PC-3 (cell line): ENCODE measurements around the gene TRPT1. TPM values are rescaled to one million over a fixed set of nuclear protein-coding genes. Genes with fewer than 3 reads are reported as not detected.

ENCODE experiments used
- ATAC-seq: fragments of 200-7000 bp; cut with Tn5 transposase; 2 replicates; pipeline ENCODE4 v1.9.1; 2020; ENCODE audit warnings: mild to moderate bottlenecking, moderate library complexity
- BruUV-seq: library from RNA; stranded (reverse); fragments of 400-500 nt; replicated peaks from 2 replicates; lab custom pipeline; 2021; lab: Mats Ljungman, UMichigan
- CTCF ChIA-PET: fragments of 300-600 bp; sonication (Branson Sonifier 250); formaldehyde crosslinking; loops from one replicate; lab custom pipeline; 2022; ENCODE audit warnings: antibody characterized with exemption; lab: Charles Lee
- POLR2A ChIA-PET: fragments of 300-600 bp; sonication (Branson Sonifier 250); formaldehyde crosslinking; loops from one replicate; lab custom pipeline; 2022; ENCODE audit warnings: antibody characterized with exemption; ENCODE audit not compliant: unreplicated experiment; lab: Charles Lee
- DNase-seq: peaks from one replicate; pipeline ENCODE4 v3.0.0-alpha.2; 2015
- H2AFZ ChIP-seq: fragments of 300-600 bp; sonication (generic); 2 replicates; pipeline ENCODE4 v1.6.0; 2016; ENCODE audit warnings: antibody characterized with exemption, low read length
- H3F3A ChIP-seq: fragments of 300-600 bp; sonication (generic); one replicate; pipeline ENCODE4 v1.6.0; 2017; ENCODE audit warnings: antibody characterized with exemption, low read length, control low read depth, mild to moderate bottlenecking; ENCODE audit not compliant: unreplicated experiment
- H3K27ac ChIP-seq: fragments of 300-600 bp; sonication (generic); 2 replicates; pipeline ENCODE4 v1.5.1; 2016; ENCODE audit warnings: mild to moderate bottlenecking, low read length
- H3K27me3 ChIP-seq: fragments of 300-600 bp; sonication (generic); 2 replicates; pipeline ENCODE4 v1.6.1; 2016; ENCODE audit warnings: low read length, mixed read lengths
- H3K36me3 ChIP-seq: fragments of 300-600 bp; sonication (generic); 2 replicates; pipeline ENCODE4 v1.6.1; 2016; ENCODE audit warnings: low read depth, mixed run types, low read length, mixed read lengths
- H3K4me1 ChIP-seq: fragments of 300-600 bp; sonication (generic); 2 replicates; pipeline ENCODE4 v1.5.1; 2016; ENCODE audit warnings: low read length; ENCODE audit not compliant: insufficient read depth
- H3K4me2 ChIP-seq: fragments of 300-600 bp; sonication (generic); 2 replicates; pipeline ENCODE4 v1.6.0; 2016; ENCODE audit warnings: low read length
- H3K4me3 ChIP-seq: fragments of 300-600 bp; sonication (generic); 2 replicates; pipeline ENCODE4 v1.5.1; 2016; ENCODE audit warnings: mild to moderate bottlenecking, low read length, mixed read lengths
- H3K79me2 ChIP-seq: fragments of 300-600 bp; sonication (generic); 2 replicates; pipeline ENCODE4 v1.6.1; 2017; ENCODE audit warnings: low read length, mixed read lengths
- H3K9ac ChIP-seq: fragments of 300-600 bp; sonication (generic); 2 replicates; pipeline ENCODE4 v1.6.0; 2016; ENCODE audit warnings: mild to moderate bottlenecking, low read length
- H3K9me2 ChIP-seq: fragments of 300-600 bp; sonication (generic); replicated peaks from 2 replicates; pipeline ENCODE4 v1.6.1; 2016; ENCODE audit warnings: mixed run types, low read length, mixed read lengths
- H3K9me3 ChIP-seq: fragments of 300-600 bp; sonication (generic); 2 replicates; pipeline ENCODE4 v1.6.1; 2016; ENCODE audit warnings: low read length, mixed read lengths
- H4K20me1 ChIP-seq: fragments of 300-600 bp; sonication (generic); 2 replicates; pipeline ENCODE4 v1.6.1; 2016; ENCODE audit warnings: low read length, mixed read lengths
- CTCF ChIP-seq: fragments of 300-600 bp; sonication (generic); conservative IDR thresholded peaks from 2 replicates; pipeline ENCODE4 v1.5.1; 2017; ENCODE audit warnings: antibody characterized with exemption, low read depth, mild to moderate bottlenecking, low read length
- EZH2 ChIP-seq: fragments of 300-600 bp; sonication (generic); IDR thresholded peaks from one replicate; pipeline ENCODE4 v1.6.1; 2017; ENCODE audit warnings: antibody characterized with exemption, mild to moderate bottlenecking, low read length; ENCODE audit not compliant: unreplicated experiment
- EZH2phosphoT487 ChIP-seq: fragments of 300-600 bp; sonication (generic); IDR thresholded peaks from 2 replicates; pipeline ENCODE4 v1.6.1; 2018; ENCODE audit warnings: mild to moderate bottlenecking, antibody characterized with exemption, low read length, borderline replicate concordance
- intact Hi-C: fragments of 100-400 bp; cut with micrococcal nuclease; formaldehyde crosslinking; loops from 2 replicates; pipeline ENCODE4 v1.9.0; 2023
- total RNA-seq: library from RNA; depleted of rRNA; stranded (reverse); fragments of >200 nt; gene quantifications from 2 replicates; pipeline ENCODE4 v1.2.3, GENCODE V29; 2014

TRPT1 gene
- total RNA-seq, 1 experiment from 2014 or later: 57.7 TPM

- H3K4me2 ChIP-seq: no peak overlapping the region
- no peaks in the 10 kb centered on the region for H3K9me2 ChIP-seq
- intact Hi-C loops: no loop called here
- POLR2A ChIA-PET: interaction anchor here (0.6 kb wide), 1 partner anchor 9 kb away, joined by 12 read pairs; no protein-coding TSS in a partner anchor
- CTCF ChIA-PET: no interaction called here
- no peak for DNase-seq
- H3K27ac ChIP-seq: no peak overlapping the region
- 0 out of 2 replicates have a peak, but pooled peaks cover 3% of the 10 kb centered on the region for H4K20me1 ChIP-seq
- H3K9ac ChIP-seq: no peak overlapping the region
- no TSS peak for BruUV-seq
- no peaks in the 10 kb centered on the region for H3K79me2 ChIP-seq
- no peaks in the 10 kb centered on the region for H3K27me3 ChIP-seq
- no peak for ATAC-seq
- H2AFZ ChIP-seq: no peak overlapping the region
- H3F3A ChIP-seq: no peaks in the 10 kb centered on the region
- no peaks in the 10 kb centered on the region for H3K9me3 ChIP-seq
- TF ChIP-seq EZH2 (no peak), CTCF (no peak), EZH2phosphoT487 (no peak)
- peaks cover 19% of the 10 kb centered on the region for H3K4me1 ChIP-seq
- H3K36me3 ChIP-seq: peaks cover 40% of the 10 kb centered on the region
- H3K4me3 ChIP-seq: no peak overlapping the region
These were observed 37.9 kb upstream of the TRPT1 start for GRCh38 chr11:64263947-64264317.

- Histone ChIP-seq H3K4me3 (no peak overlapping the region), H3K36me3 (peaks cover 42% of the 10 kb centered on the region), H3K9me3 (no peaks in the 10 kb centered on the region), H3K9me2 (no peaks in the 10 kb centered on the region), H3K27ac (no peak overlapping the region), H2AFZ (no peak overlapping the region), H3K4me1 (peaks cover 13% of the 10 kb centered on the region), H3F3A (no peaks in the 10 kb centered on the region), H3K9ac (no peak overlapping the region), H4K20me1 (0 out of 2 replicates have a peak, but pooled peaks cover 3% of the 10 kb centered on the region), H3K27me3 (no peaks in the 10 kb centered on the region), H3K4me2 (no peak overlapping the region), H3K79me2 (no peaks in the 10 kb centered on the region)
- no peak for DNase-seq
- no TSS peak for BruUV-seq
- ChIA-PET CTCF (no interaction called here), POLR2A (no interaction called here)
- TF ChIP-seq EZH2phosphoT487 (no peak), CTCF (0 out of 2 replicates have a peak, but pooled peaks have one; percentile 30)
- intact Hi-C loops: no loop called here
- peak; percentile 45 for ATAC-seq
These were observed 37.3 kb upstream of the TRPT1 start for GRCh38 chr11:64263021-64263946.
